ENCODE measurements around the gene GIPC2. TPM values are rescaled to one million over a fixed set of nuclear protein-coding genes. Genes with fewer than 3 reads are reported as not detected.

GIPC2 gene
- total and polyA plus RNA-seq, 2 donors (not counting 1 experiment from before 2014, with no cell fraction given) = not detected

- H3K27ac Mint-ChIP-seq = no peak overlapping the region
- ATAC-seq (ENCODE audit: low read depth) = peak; percentile 50
- 50% methylated on average over 1 of the region's 2 CpGs for WGBS (ENCODE audit: insufficient coverage)
- H3K4me1 Mint-ChIP-seq = peaks cover 28% of the 10 kb centered on the region
- Histone ChIP-seq H3K27ac (ENCODE audit: low read length in 2 of 2) (no peak overlapping the region), H3K27me3 (replicated peaks in 1 of 4; ENCODE audit: control extremely low read depth in 1 of 4, control insufficient read depth in 3 of 4, insufficient read depth in 4 of 4, low read length in 3 of 4) (no peaks in the 10 kb centered on the region), H2AFZ (ENCODE audit: insufficient read depth, low read depth, low read length, poor library complexity, severe bottlenecking) (peak overlapping the region; percentile 32), H3K4me3 (ENCODE audit: control extremely low read depth in 1 of 5, extremely low read depth in 1 of 5, insufficient read depth in 1 of 5, low read depth in 2 of 5, low read length in 4 of 5) (no peak overlapping the region), H3K9ac (ENCODE audit: low read length) (no peak overlapping the region), H3K36me3 (replicated peaks in 1 of 2; ENCODE audit: control extremely low read depth in 1 of 2, control insufficient read depth in 1 of 2, extremely low read depth in 1 of 2, insufficient read depth in 2 of 2, low read length in 1 of 2) (no peaks in the 10 kb centered on the region), H4K20me1 (ENCODE audit: control insufficient read depth, insufficient read depth, low read length, poor library complexity, severe bottlenecking) (no peaks in the 10 kb centered on the region), H3K9me3 (ENCODE audit: control extremely low read depth in 1 of 3, control insufficient read depth in 2 of 3, insufficient read depth in 1 of 3, low read length in 2 of 3) (no peaks in the 10 kb centered on the region), H3K79me2 (ENCODE audit: control insufficient read depth, insufficient read depth, low read length) (no peaks in the 10 kb centered on the region), H3K4me2 (replicated peaks; ENCODE audit: low read depth, low read length, poor library complexity, severe bottlenecking) (no peak overlapping the region), H3K4me1 (ENCODE audit: control insufficient read depth in 2 of 2, insufficient read depth in 2 of 2, low read length in 2 of 2) (peaks cover 17 to 22% of the 10 kb centered on the region in 2 donors)
- peaks cover 17% of the 10 kb centered on the region for H3K27me3 Mint-ChIP-seq
- no peak overlapping the region for H3K4me3 Mint-ChIP-seq
- no peaks in the 10 kb centered on the region for H3K9me3 Mint-ChIP-seq (ENCODE audit: insufficient read depth)
- TF ChIP-seq, protein P1, sequence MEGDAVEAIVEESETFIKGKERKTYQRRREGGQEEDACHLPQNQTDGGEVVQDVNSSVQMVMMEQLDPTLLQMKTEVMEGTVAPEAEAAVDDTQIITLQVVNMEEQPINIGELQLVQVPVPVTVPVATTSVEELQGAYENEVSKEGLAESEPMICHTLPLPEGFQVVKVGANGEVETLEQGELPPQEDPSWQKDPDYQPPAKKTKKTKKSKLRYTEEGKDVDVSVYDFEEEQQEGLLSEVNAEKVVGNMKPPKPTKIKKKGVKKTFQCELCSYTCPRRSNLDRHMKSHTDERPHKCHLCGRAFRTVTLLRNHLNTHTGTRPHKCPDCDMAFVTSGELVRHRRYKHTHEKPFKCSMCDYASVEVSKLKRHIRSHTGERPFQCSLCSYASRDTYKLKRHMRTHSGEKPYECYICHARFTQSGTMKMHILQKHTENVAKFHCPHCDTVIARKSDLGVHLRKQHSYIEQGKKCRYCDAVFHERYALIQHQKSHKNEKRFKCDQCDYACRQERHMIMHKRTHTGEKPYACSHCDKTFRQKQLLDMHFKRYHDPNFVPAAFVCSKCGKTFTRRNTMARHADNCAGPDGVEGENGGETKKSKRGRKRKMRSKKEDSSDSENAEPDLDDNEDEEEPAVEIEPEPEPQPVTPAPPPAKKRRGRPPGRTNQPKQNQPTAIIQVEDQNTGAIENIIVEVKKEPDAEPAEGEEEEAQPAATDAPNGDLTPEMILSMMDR (IDR thresholded peaks at IDR 0.05) = peak; percentile 95
- no peak for TF ChIP-seq EZH2 (IDR thresholded peaks at IDR 0.05; ENCODE audit: borderline replicate concordance, insufficient read depth, low read depth, low read length, poor library complexity, severe bottlenecking)
- intact Hi-C loops (cut with micrococcal nuclease) = loop anchor here (1.0 kb wide), 1 partner anchor 531 kb away; no protein-coding TSS in a partner anchor
- ChIA-PET POLR2A (no interaction called here), CTCF (interaction anchor here (1.0 to 1.9 kb wide), 9 partner anchors 10 to 532 kb away, joined by 3 to 11 read pairs (median 4); partner anchors contain the start of gene NEXN)
- DNase-seq = peak; percentile 59
Measured at GRCh38 chr1:78145105-78145580, 99.4 kb downstream of the GIPC2 start.

DNA sequence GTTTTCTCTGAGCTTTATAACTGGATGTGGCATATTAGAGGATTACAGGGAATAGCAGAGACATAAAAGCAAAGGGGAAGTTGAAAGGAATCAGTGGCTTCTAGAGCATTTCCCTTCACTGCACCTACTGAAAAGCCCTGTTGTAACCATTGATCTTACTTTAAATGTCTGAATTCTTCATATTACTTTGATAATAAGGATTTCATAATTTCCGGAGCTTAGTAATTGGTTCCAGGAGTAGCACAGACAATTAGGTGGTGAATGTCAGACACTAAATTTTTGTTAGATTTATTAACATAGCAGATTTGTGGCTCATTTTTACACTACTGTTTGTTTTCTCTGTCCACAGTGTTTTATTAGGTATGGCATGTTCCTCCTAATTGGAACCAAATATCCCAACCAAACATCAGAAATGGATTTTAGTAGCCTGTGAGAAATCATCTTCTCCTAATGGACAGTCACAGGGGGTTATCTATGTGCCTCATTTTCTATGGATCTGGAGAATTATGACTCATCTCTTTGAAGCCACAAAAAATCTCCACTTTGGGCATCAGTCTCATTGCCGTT is 100.5 kb downstream of the GIPC2 start:
- no peak overlapping the region for H3K4me3 Mint-ChIP-seq
- Histone ChIP-seq H3K36me3 (replicated peaks in 1 of 2; ENCODE audit: control extremely low read depth in 1 of 2, control insufficient read depth in 1 of 2, extremely low read depth in 1 of 2, insufficient read depth in 2 of 2, low read length in 1 of 2) (no peaks in the 10 kb centered on the region), H3K79me2 (ENCODE audit: control insufficient read depth, insufficient read depth, low read length) (no peaks in the 10 kb centered on the region), H3K27me3 (replicated peaks in 1 of 4; ENCODE audit: control extremely low read depth in 1 of 4, control insufficient read depth in 3 of 4, insufficient read depth in 4 of 4, low read length in 3 of 4) (no peaks in the 10 kb centered on the region), H3K4me1 (ENCODE audit: control insufficient read depth in 2 of 2, insufficient read depth in 2 of 2, low read length in 2 of 2) (peaks cover 17 to 22% of the 10 kb centered on the region in 2 donors), H3K9me3 (ENCODE audit: control extremely low read depth in 1 of 3, control insufficient read depth in 2 of 3, insufficient read depth in 1 of 3, low read length in 2 of 3) (no peaks in the 10 kb centered on the region), H3K27ac (ENCODE audit: low read length in 2 of 2) (no peak overlapping the region), H3K4me2 (replicated peaks; ENCODE audit: low read depth, low read length, poor library complexity, severe bottlenecking) (no peak overlapping the region), H4K20me1 (ENCODE audit: control insufficient read depth, insufficient read depth, low read length, poor library complexity, severe bottlenecking) (no peaks in the 10 kb centered on the region), H3K4me3 (ENCODE audit: control extremely low read depth in 1 of 5, extremely low read depth in 1 of 5, insufficient read depth in 1 of 5, low read depth in 2 of 5, low read length in 4 of 5) (no peak overlapping the region), H2AFZ (ENCODE audit: insufficient read depth, low read depth, low read length, poor library complexity, severe bottlenecking) (no peak overlapping the region), H3K9ac (ENCODE audit: low read length) (no peak overlapping the region)
- ChIA-PET CTCF (interaction anchor here (0.6 to 2.4 kb wide), 8 partner anchors 9 to 531 kb away, joined by 3 to 11 read pairs (median 4); no protein-coding TSS in a partner anchor), POLR2A (no interaction called here)
- peaks cover 19% of the 10 kb centered on the region for H3K27me3 Mint-ChIP-seq
- TF ChIP-seq, protein P1 (IDR thresholded peaks at IDR 0.05) = no peak
- TF ChIP-seq EZH2 (IDR thresholded peaks at IDR 0.05; ENCODE audit: borderline replicate concordance, insufficient read depth, low read depth, low read length, poor library complexity, severe bottlenecking) = no peak
- DNase-seq (no peak), ATAC-seq (ENCODE audit: low read depth) (no peak)
- H3K27ac Mint-ChIP-seq = no peak overlapping the region
- H3K9me3 Mint-ChIP-seq (ENCODE audit: insufficient read depth) = no peaks in the 10 kb centered on the region
- peaks cover 27% of the 10 kb centered on the region for H3K4me1 Mint-ChIP-seq
- intact Hi-C loops (cut with micrococcal nuclease) = no loop called here
- WGBS (ENCODE audit: insufficient coverage) = no CpG with 5 or more reads among the region's 2 CpGs

Data from B cell (primary cell).